ENCODE results near the gene AGRN.
"Not testable (repeated sequence)": the region's sequence is repeated elsewhere in the genome, so short reads cannot be mapped to it uniquely, and the experiment has no call there.

Gene AGRN

GRCh38 chr1:1050577-1051052, 30.7 kb downstream of the AGRN start:
- Histone ChIP-seq H3K4me3 (ENCODE audit: low read depth in 1 of 5, low read length in 5 of 5) (no peak overlapping the region), H3K36me3 (ENCODE audit: control insufficient read depth in 5 of 5, insufficient read depth in 5 of 5, low read length in 5 of 5) (peaks cover 0 to 44% (median 6%) of the 10 kb centered on the region in 5 donors), H3K4me1 (ENCODE audit: control insufficient read depth in 5 of 5, insufficient read depth in 5 of 5, low read length in 5 of 5) (no peaks in the 10 kb centered on the region), H3K27me3 (ENCODE audit: control insufficient read depth in 5 of 5, insufficient read depth in 4 of 5, low read length in 5 of 5) (peaks cover 0 to 2% (median 0%) of the 10 kb centered on the region in 5 donors), H3K27ac (ENCODE audit: low read depth, low read length) (no peak overlapping the region), H3K9me3 (ENCODE audit: control insufficient read depth in 5 of 5, low read length in 5 of 5) (no peaks in the 10 kb centered on the region), H3K9ac (ENCODE audit: low read length in 5 of 5) (no peak overlapping the region)

GRCh38 chr1:1051127-1051810, 31.3 kb downstream of the AGRN start:
- Histone ChIP-seq H3K27me3 (ENCODE audit: control insufficient read depth in 5 of 5, insufficient read depth in 4 of 5, low read length in 5 of 5) (peaks cover 0 to 5% (median under 1%) of the 10 kb centered on the region in 5 donors), H3K4me1 (ENCODE audit: control insufficient read depth in 5 of 5, insufficient read depth in 5 of 5, low read length in 5 of 5) (no peaks in the 10 kb centered on the region), H3K27ac (ENCODE audit: low read depth, low read length) (no peak overlapping the region), H3K36me3 (ENCODE audit: control insufficient read depth in 5 of 5, insufficient read depth in 5 of 5, low read length in 5 of 5) (peaks cover 0 to 38% (median 6%) of the 10 kb centered on the region in 5 donors), H3K4me3 (ENCODE audit: low read depth in 1 of 5, low read length in 5 of 5) (no peak overlapping the region), H3K9ac (ENCODE audit: low read length in 5 of 5) (no peak overlapping the region), H3K9me3 (ENCODE audit: control insufficient read depth in 5 of 5, low read length in 5 of 5) (no peaks in the 10 kb centered on the region)

- Histone ChIP-seq H3K36me3 (ENCODE audit: control insufficient read depth in 5 of 5, insufficient read depth in 5 of 5, low read length in 5 of 5) (peaks cover 0 to 33% (median 2%) of the 10 kb centered on the region in 5 donors), H3K9me3 (ENCODE audit: control insufficient read depth in 5 of 5, low read length in 5 of 5) (no peaks in the 10 kb centered on the region), H3K4me1 (ENCODE audit: control insufficient read depth in 5 of 5, insufficient read depth in 5 of 5, low read length in 5 of 5) (no peaks in the 10 kb centered on the region), H3K4me3 (ENCODE audit: low read depth in 1 of 5, low read length in 5 of 5) (no peak overlapping the region), H3K27me3 (ENCODE audit: control insufficient read depth in 5 of 5, insufficient read depth in 4 of 5, low read length in 5 of 5) (peaks cover 0 to 12% (median 8%) of the 10 kb centered on the region in 5 donors), H3K27ac (ENCODE audit: low read depth, low read length) (no peak overlapping the region), H3K9ac (ENCODE audit: low read length in 5 of 5) (no peak overlapping the region)
These were observed 32.3 kb downstream of the AGRN start for GRCh38 chr1:1052003-1052840.

GRCh38 chr1:1053022-1053421, 33.1 kb downstream of the AGRN start:
- Histone ChIP-seq H3K9me3 (ENCODE audit: control insufficient read depth in 5 of 5, low read length in 5 of 5) (no peaks in the 10 kb centered on the region), H3K4me1 (ENCODE audit: control insufficient read depth in 5 of 5, insufficient read depth in 5 of 5, low read length in 5 of 5) (no peaks in the 10 kb centered on the region), H3K27me3 (ENCODE audit: control insufficient read depth in 5 of 5, insufficient read depth in 4 of 5, low read length in 5 of 5) (peaks cover 2 to 17% (median 10%) of the 10 kb centered on the region in 5 donors), H3K36me3 (ENCODE audit: control insufficient read depth in 5 of 5, insufficient read depth in 5 of 5, low read length in 5 of 5) (peaks cover 0 to 30% (median 0%) of the 10 kb centered on the region in 5 donors), H3K27ac (ENCODE audit: low read depth, low read length) (no peak overlapping the region), H3K4me3 (ENCODE audit: low read depth in 1 of 5, low read length in 5 of 5) (no peak overlapping the region), H3K9ac (ENCODE audit: low read length in 5 of 5) (no peak overlapping the region)

- H3K36me3 ChIP-seq (ENCODE audit: control insufficient read depth in 5 of 5, insufficient read depth in 5 of 5, low read length in 5 of 5): peaks cover 0 to 30% (median 0%) of the 10 kb centered on the region in 5 donors
- H3K4me3 ChIP-seq (ENCODE audit: low read depth in 1 of 5, low read length in 5 of 5): no peak overlapping the region
- H3K9ac ChIP-seq (ENCODE audit: low read length in 5 of 5): no peak overlapping the region
- H3K9me3 ChIP-seq (ENCODE audit: control insufficient read depth in 5 of 5, low read length in 5 of 5): no peaks in the 10 kb centered on the region
- H3K27me3 ChIP-seq (ENCODE audit: control insufficient read depth in 5 of 5, insufficient read depth in 4 of 5, low read length in 5 of 5): peaks cover 7 to 23% (median 15%) of the 10 kb centered on the region in 5 donors
- peaks cover 0 to 5% (median under 1%) of the 10 kb centered on the region in 5 donors for H3K4me1 ChIP-seq (ENCODE audit: control insufficient read depth in 5 of 5, insufficient read depth in 5 of 5, low read length in 5 of 5)
- H3K27ac ChIP-seq (ENCODE audit: low read depth, low read length): no peak overlapping the region
These were observed 33.8 kb downstream of the AGRN start for GRCh38 chr1:1053682-1054081.

GRCh38 chr1:1054099-1054700, 34.3 kb downstream of the AGRN start:
- Histone ChIP-seq H3K4me1 (ENCODE audit: control insufficient read depth in 5 of 5, insufficient read depth in 5 of 5, low read length in 5 of 5) (peaks cover 0 to 10% (median 5%) of the 10 kb centered on the region in 5 donors), H3K27me3 (ENCODE audit: control insufficient read depth in 5 of 5, insufficient read depth in 4 of 5, low read length in 5 of 5) (peaks cover 7 to 26% (median 18%) of the 10 kb centered on the region in 5 donors), H3K9me3 (ENCODE audit: control insufficient read depth in 5 of 5, low read length in 5 of 5) (no peaks in the 10 kb centered on the region), H3K36me3 (ENCODE audit: control insufficient read depth in 5 of 5, insufficient read depth in 5 of 5, low read length in 5 of 5) (peaks cover 0 to 30% (median 0%) of the 10 kb centered on the region in 5 donors), H3K27ac (ENCODE audit: low read depth, low read length) (no peak overlapping the region), H3K9ac (ENCODE audit: low read length in 5 of 5) (no peak overlapping the region), H3K4me3 (ENCODE audit: low read depth in 1 of 5, low read length in 5 of 5) (no peak overlapping the region)

- Histone ChIP-seq H3K4me3 (ENCODE audit: low read depth in 1 of 5, low read length in 5 of 5) (no peak overlapping the region), H3K4me1 (ENCODE audit: control insufficient read depth in 5 of 5, insufficient read depth in 5 of 5, low read length in 5 of 5) (peaks cover 0 to 17% (median 10%) of the 10 kb centered on the region in 5 donors), H3K9me3 (ENCODE audit: control insufficient read depth in 5 of 5, low read length in 5 of 5) (no peaks in the 10 kb centered on the region), H3K36me3 (ENCODE audit: control insufficient read depth in 5 of 5, insufficient read depth in 5 of 5, low read length in 5 of 5) (peaks cover 0 to 30% (median 0%) of the 10 kb centered on the region in 5 donors), H3K27ac (ENCODE audit: low read depth, low read length) (no peak overlapping the region), H3K27me3 (ENCODE audit: control insufficient read depth in 5 of 5, insufficient read depth in 4 of 5, low read length in 5 of 5) (peaks cover 11 to 29% (median 22%) of the 10 kb centered on the region in 5 donors), H3K9ac (ENCODE audit: low read length in 5 of 5) (no peak overlapping the region)
These were observed 35.1 kb downstream of the AGRN start for GRCh38 chr1:1054971-1055370.

- peaks cover 0 to 28% (median 0%) of the 10 kb centered on the region in 5 donors for H3K36me3 ChIP-seq (ENCODE audit: control insufficient read depth in 5 of 5, insufficient read depth in 5 of 5, low read length in 5 of 5)
- H3K9ac ChIP-seq (ENCODE audit: low read length in 5 of 5): no peak overlapping the region
- H3K4me1 ChIP-seq (ENCODE audit: control insufficient read depth in 5 of 5, insufficient read depth in 5 of 5, low read length in 5 of 5): peaks cover 0 to 21% (median 12%) of the 10 kb centered on the region in 5 donors
- no peak overlapping the region for H3K27ac ChIP-seq (ENCODE audit: low read depth, low read length)
- no peaks in the 10 kb centered on the region for H3K9me3 ChIP-seq (ENCODE audit: control insufficient read depth in 5 of 5, low read length in 5 of 5)
- H3K27me3 ChIP-seq (ENCODE audit: control insufficient read depth in 5 of 5, insufficient read depth in 4 of 5, low read length in 5 of 5): peaks cover 16 to 37% (median 28%) of the 10 kb centered on the region in 5 donors
- no peak overlapping the region for H3K4me3 ChIP-seq (ENCODE audit: low read depth in 1 of 5, low read length in 5 of 5)
These were observed 36.2 kb downstream of the AGRN start for GRCh38 chr1:1055841-1056736.

GRCh38 chr1:1057769-1058087, 37.8 kb downstream of the AGRN start:
- not testable (repeated sequence) for H3K27ac ChIP-seq (ENCODE audit: low read depth, low read length); H3K9me3 ChIP-seq (ENCODE audit: control insufficient read depth in 5 of 5, low read length in 5 of 5); H3K9ac ChIP-seq (ENCODE audit: low read length in 5 of 5); H3K4me3 ChIP-seq (ENCODE audit: low read depth in 1 of 5, low read length in 5 of 5)
- Histone ChIP-seq H3K36me3 (ENCODE audit: control insufficient read depth in 5 of 5, insufficient read depth in 5 of 5, low read length in 5 of 5) (peaks cover 0 to 16% (median 0%) of the 10 kb centered on the region in 5 donors), H3K4me1 (ENCODE audit: control insufficient read depth in 5 of 5, insufficient read depth in 5 of 5, low read length in 5 of 5) (peaks cover 0 to 21% (median 12%) of the 10 kb centered on the region in 5 donors), H3K27me3 (ENCODE audit: control insufficient read depth in 5 of 5, insufficient read depth in 4 of 5, low read length in 5 of 5) (peaks cover 18 to 50% (median 40%) of the 10 kb centered on the region in 5 donors)

All from subcutaneous abdominal adipose tissue (tissue), 5 donors.